A549 (cell line): Measurements from ENCODE around the gene TP53BP2. TPM values are rescaled to one million over a fixed set of nuclear protein-coding genes. Genes with fewer than 3 reads are reported as not detected.

Experiments
- ATAC-seq, 2 experiments: fragments of 200-7000 bp in 1 of 2; fragments of >200 bp in 1 of 2; cut with Nextera tagmentation in 1 of 2; cut with Tn5 transposase in 1 of 2; 3 replicates each; pipeline versions ENCODE4 v1.8.0 to v1.9.1; 2018 to 2020; ENCODE audit warnings: mild to moderate bottlenecking in 1 of 2, moderate library complexity in 1 of 2
- CTCF ChIA-PET: fragments of 300-600 bp; sonication (Branson Sonifier 250); formaldehyde crosslinking; extraction: SDS; loops from one replicate; lab custom pipeline; 2021; ENCODE audit warnings: antibody characterized with exemption, inconsistent platforms; lab: Yijun Ruan, JAX
- POLR2A ChIA-PET: fragments of 350-600 bp; formaldehyde crosslinking; extraction: SDS; loops from one replicate; lab custom pipeline; 2021; ENCODE audit warnings: antibody characterized with exemption, inconsistent platforms; lab: Yijun Ruan, JAX
- DNase-seq, 2 experiments: peaks; one replicate each; pipeline versions ENCODE4 v3.0.0 to v3.0.0-alpha.2; 2011 to 2016; ENCODE audit warnings: low read depth in 1 of 2, low spot score in 1 of 2
- FAIRE-seq: peaks from 2 replicates; lab custom pipeline; 2011; peaks lifted over from hg19 to GRCh38; lab: Jason Lieb, UNC
- H3K27ac ChIP-seq, 2 experiments: fragments of >200 bp; sonication (Bioruptor Twin); formaldehyde crosslinking; 3 replicates each; pipeline ENCODE4 v1.5.1; 2016 to 2017
- H3K4me1 ChIP-seq: fragments of >200 bp; sonication (Bioruptor Twin); formaldehyde crosslinking; 3 replicates; pipeline ENCODE4 v1.6.1; 2016
- H3K4me2 ChIP-seq: fragments of >200 bp; sonication (Bioruptor Twin); formaldehyde crosslinking; 3 replicates; pipeline ENCODE4 v1.6.1; 2016
- H3K4me3 ChIP-seq: fragments of >200 bp; sonication (Bioruptor Twin); formaldehyde crosslinking; 3 replicates; pipeline ENCODE4 v1.5.1; 2016
- H3K9me3 ChIP-seq: fragments of >200 bp; sonication (Bioruptor Twin); formaldehyde crosslinking; 3 replicates; pipeline ENCODE4 v1.6.1; 2016
- CBX8 ChIP-seq: fragments of 200-600 bp; sonication (generic); IDR thresholded peaks from 2 replicates; pipeline ENCODE4 v1.6.1; 2016
- EHF ChIP-seq: fragments of 250-450 bp; sonication (Bioruptor Pico); IDR thresholded peaks from 2 replicates; pipeline ENCODE4 v1.5.0; 2020; ENCODE audit warnings: mild to moderate bottlenecking
- ESRRA ChIP-seq: fragments of 150-350 bp; IDR thresholded peaks from 2 replicates; pipeline ENCODE4 v1.6.1; 2014; ENCODE audit warnings: mild to moderate bottlenecking, low read length, borderline replicate concordance
- FOSB ChIP-seq: fragments of 250-450 bp; sonication (Bioruptor Pico); IDR thresholded peaks from 2 replicates; pipeline ENCODE4 v1.5.0; 2020; ENCODE audit warnings: mild to moderate bottlenecking, moderate library complexity
- FOXS1 ChIP-seq: fragments of 250-450 bp; sonication (Bioruptor Pico); IDR thresholded peaks from 2 replicates; pipeline ENCODE4 v1.5.0; 2020; ENCODE audit warnings: mild to moderate bottlenecking, moderate library complexity
- GATA3 ChIP-seq: IDR thresholded peaks from 2 replicates; pipeline ENCODE4 v1.6.1; 2012; ENCODE audit warnings: borderline replicate concordance
- HOXB5 ChIP-seq: fragments of 250-450 bp; sonication (Bioruptor Pico); IDR thresholded peaks from 2 replicates; pipeline ENCODE4 v1.5.0; 2020; ENCODE audit warnings: mild to moderate bottlenecking, moderate library complexity
- JUN ChIP-seq, 2 experiments: fragments of >200 bp; sonication (Bioruptor Twin); formaldehyde crosslinking; IDR thresholded peaks; 2 replicates in 1 of 2; 3 replicates in 1 of 2; pipeline ENCODE4 v1.6.1; 2016 to 2017
- PBX3 ChIP-seq: IDR thresholded peaks from 2 replicates; pipeline ENCODE4 v1.6.1; 2012
- PHF8 ChIP-seq: fragments of 200-600 bp; sonication (generic); IDR thresholded peaks from 2 replicates; pipeline ENCODE4 v1.6.1; 2016; ENCODE audit warnings: low read depth, mild to moderate bottlenecking, antibody characterized with exemption, moderate library complexity, borderline replicate concordance
- POLR2AphosphoS2 ChIP-seq: conservative IDR thresholded peaks from 2 replicates; pipeline ENCODE4 v1.6.1; 2012; ENCODE audit warnings: low read length, improper control_type of control experiment, inconsistent platforms
- RAD21 ChIP-seq, 2 experiments: fragments of >200 bp in 1 of 2; sonication (Bioruptor Twin) in 1 of 2; formaldehyde crosslinking in 1 of 2; IDR thresholded peaks in 1 of 2; conservative IDR thresholded peaks in 1 of 2; 2 replicates in 1 of 2; 3 replicates in 1 of 2; pipeline ENCODE4 v1.6.1; 2012 to 2018; ENCODE audit warnings: inconsistent platforms in 1 of 2
- RARB ChIP-seq: fragments of 250-450 bp; sonication (Bioruptor Pico); IDR thresholded peaks from 2 replicates; pipeline ENCODE4 v1.8.0; 2021; ENCODE audit warnings: mild to moderate bottlenecking, moderate library complexity
- SMC3 ChIP-seq: fragments of >200 bp; sonication (Bioruptor Twin); formaldehyde crosslinking; IDR thresholded peaks from 3 replicates; pipeline ENCODE4 v1.6.1; 2018; ENCODE audit warnings: inconsistent platforms
- SREBF2 ChIP-seq: fragments of 450-650 bp; IDR thresholded peaks from 2 replicates; pipeline ENCODE4 v1.6.1; 2014; ENCODE audit warnings: mild to moderate bottlenecking, moderate library complexity
- ZC3H11A ChIP-seq: fragments of 450-650 bp; IDR thresholded peaks from 2 replicates; pipeline ENCODE4 v1.6.1; 2014; ENCODE audit warnings: antibody characterized with exemption, mild to moderate bottlenecking
- WGBS: methylation state at CpG from one replicate; pipeline ENCODE4 v1.1.6; 2017; ENCODE audit errors: missing lambda C conversion rate; 5-methylcytosine and 5-hydroxymethylcytosine counted together
- polyA plus RNA-seq, 4 experiments: library from polyadenylated mRNA; depleted of rRNA in 3 of 4; stranded (reverse); fragments of >200 nt; fragmentation: RNase III in 1 of 4; extraction: RNeasy Plus Mini Kit Qiagen cat#74134 plus additional on column Dnase treatment in 1 of 4; gene quantifications; 2 replicates in 3 of 4; 3 replicates in 1 of 4; pipeline ENCODE4 v1.2.3, GENCODE V29; 2011 to 2017
- TF ChIP-seq, protein P1 (sequence below): IDR thresholded peaks from 2 replicates; pipeline ENCODE4 v1.6.1; 2012
- TF ChIP-seq, protein P2 (sequence below): fragments of 150-350 bp; IDR thresholded peaks from 2 replicates; pipeline ENCODE4 v1.6.1; 2014; ENCODE audit warnings: low read depth, mild to moderate bottlenecking, low read length
- TF ChIP-seq, protein P3 (sequence below): fragments of 250-450 bp; sonication (Bioruptor Pico); IDR thresholded peaks from 2 replicates; pipeline ENCODE4 v1.5.0; 2020; ENCODE audit warnings: low read depth, mild to moderate bottlenecking, moderate library complexity
- TF ChIP-seq, protein P4 (sequence below): fragments of 450-650 bp; IDR thresholded peaks from 2 replicates; pipeline ENCODE4 v1.6.1; 2014; ENCODE audit warnings: antibody characterized with exemption
- TF ChIP-seq, protein P5 (sequence below): fragments of >200 bp; sonication (Bioruptor Twin); formaldehyde crosslinking; IDR thresholded peaks from 3 replicates; pipeline ENCODE4 v1.6.1; 2016

Gene TP53BP2
- polyA plus RNA-seq, 2 of the 4 experiments (the other 2 are of a cell fraction), result 14.0 to 33.5 TPM

DNA sequence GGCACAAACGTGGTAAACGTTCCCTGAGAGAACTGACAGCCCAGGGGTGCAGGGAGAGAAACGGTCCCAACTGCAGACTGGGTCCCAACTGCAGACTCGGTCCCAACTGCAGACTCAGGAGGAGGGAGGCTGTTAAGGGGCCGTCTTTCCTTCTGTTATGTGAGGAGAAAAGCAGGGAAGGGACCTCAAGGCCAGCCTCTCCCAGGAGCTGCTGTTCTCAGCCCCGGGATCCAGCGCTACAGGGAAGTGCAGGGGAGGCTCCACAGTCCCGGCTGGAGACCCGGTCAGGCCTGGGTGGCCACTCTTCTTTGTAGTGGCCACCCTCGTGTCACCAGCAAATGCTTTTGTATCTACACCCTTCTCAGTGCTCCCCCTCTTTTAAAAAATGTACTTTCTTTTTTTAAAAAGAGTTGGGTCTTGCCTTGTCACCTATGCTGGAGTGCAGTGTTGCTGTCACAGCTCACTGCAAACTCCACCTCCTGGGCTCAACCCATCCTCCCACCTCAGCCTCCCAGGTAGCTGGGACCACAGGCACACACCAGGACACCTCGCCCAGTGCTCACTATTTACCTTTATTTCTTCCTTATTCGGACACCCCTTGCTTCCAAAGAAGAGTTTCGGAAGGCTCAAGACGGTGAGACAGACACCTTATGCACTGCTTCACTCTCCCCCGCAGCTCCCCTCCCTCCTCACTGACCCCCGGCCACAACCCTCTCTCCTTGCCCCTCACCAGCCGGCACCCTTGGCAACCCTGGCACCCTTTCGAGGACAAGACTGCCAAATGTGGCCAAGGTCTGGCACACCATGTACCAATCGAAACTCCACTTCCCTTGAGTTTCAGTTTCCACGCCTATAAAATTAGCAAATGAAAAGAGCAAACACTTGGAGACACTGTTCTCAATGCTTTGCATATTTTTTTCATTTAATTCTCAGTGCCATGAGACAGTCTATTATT lies 111.6 kb downstream of the TP53BP2 start (continued):
- TF ChIP-seq FOSB (CRISPR knock-in tag), result no peak
- TF ChIP-seq, all 56 proteins: peak for 0

- FAIRE-seq (no peak), ATAC-seq (peak; percentile 7 to 26; a peak in 3 of 6 replicates), DNase-seq (no peak)
- Histone ChIP-seq H3K9me3 (no peaks in the 10 kb centered on the region), H3K4me3 (0 out of 3 replicates have a peak overlapping the region, but pooled peaks have one; percentile 12), H3K27ac (peak overlapping the region; percentile 60 to 86), H3K4me1 (peaks cover 83% of the 10 kb centered on the region), H3K4me2 (peak overlapping the region; percentile 77)
- TF ChIP-seq, protein P1, sequence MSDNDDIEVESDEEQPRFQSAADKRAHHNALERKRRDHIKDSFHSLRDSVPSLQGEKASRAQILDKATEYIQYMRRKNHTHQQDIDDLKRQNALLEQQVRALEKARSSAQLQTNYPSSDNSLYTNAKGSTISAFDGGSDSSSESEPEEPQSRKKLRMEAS, result 0 out of 2 replicates have a peak, but pooled peaks have one; percentile 10
- TF ChIP-seq GATA3 (0 out of 2 replicates have a peak, but pooled peaks have one; percentile 25), ESRRA (no peak)
- ChIA-PET POLR2A (no interaction called here), CTCF (interaction anchor here (0.6 to 10.1 kb wide), 7 partner anchors 8 to 35 kb away, joined by 3 to 100 read pairs (median 3); partner anchors contain the start of gene CAPN2)
- 33% methylated on average over 4 of the region's 6 CpGs for WGBS
These were observed 112.6 kb downstream of the TP53BP2 start for GRCh38 chr1:223732993-223733798.

GRCh38 chr1:223731133-223731770 lies 114.5 kb downstream of the TP53BP2 start:
- ChIA-PET CTCF (interaction anchor here (1.0 to 10.2 kb wide), 6 partner anchors 8 to 1191 kb away, joined by 3 to 122 read pairs (median 3); no protein-coding TSS in a partner anchor), POLR2A (no interaction called here)
- TF ChIP-seq PHF8, result no peak
- no peak for TF ChIP-seq ESRRA
- TF ChIP-seq, protein P2, sequence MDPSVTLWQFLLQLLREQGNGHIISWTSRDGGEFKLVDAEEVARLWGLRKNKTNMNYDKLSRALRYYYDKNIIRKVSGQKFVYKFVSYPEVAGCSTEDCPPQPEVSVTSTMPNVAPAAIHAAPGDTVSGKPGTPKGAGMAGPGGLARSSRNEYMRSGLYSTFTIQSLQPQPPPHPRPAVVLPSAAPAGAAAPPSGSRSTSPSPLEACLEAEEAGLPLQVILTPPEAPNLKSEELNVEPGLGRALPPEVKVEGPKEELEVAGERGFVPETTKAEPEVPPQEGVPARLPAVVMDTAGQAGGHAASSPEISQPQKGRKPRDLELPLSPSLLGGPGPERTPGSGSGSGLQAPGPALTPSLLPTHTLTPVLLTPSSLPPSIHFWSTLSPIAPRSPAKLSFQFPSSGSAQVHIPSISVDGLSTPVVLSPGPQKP, result no peak
- TF ChIP-seq RARB (CRISPR knock-in tag), result no peak
- TF ChIP-seq, protein P1, result no peak
- TF ChIP-seq RAD21 (conservative IDR thresholded peaks at IDR 0.05 in 1 of 2, IDR thresholded peaks at IDR 0.05 in 1 of 2), result no peak
- no peak for TF ChIP-seq PBX3
- TF ChIP-seq CBX8, result no peak
- no peak for TF ChIP-seq ZC3H11A
- no peak for TF ChIP-seq POLR2AphosphoS2
- no peak for TF ChIP-seq HOXB5 (CRISPR knock-in tag)
- TF ChIP-seq EHF, result no peak
- TF ChIP-seq FOXS1 (CRISPR knock-in tag), result no peak
- TF ChIP-seq, protein P3, sequence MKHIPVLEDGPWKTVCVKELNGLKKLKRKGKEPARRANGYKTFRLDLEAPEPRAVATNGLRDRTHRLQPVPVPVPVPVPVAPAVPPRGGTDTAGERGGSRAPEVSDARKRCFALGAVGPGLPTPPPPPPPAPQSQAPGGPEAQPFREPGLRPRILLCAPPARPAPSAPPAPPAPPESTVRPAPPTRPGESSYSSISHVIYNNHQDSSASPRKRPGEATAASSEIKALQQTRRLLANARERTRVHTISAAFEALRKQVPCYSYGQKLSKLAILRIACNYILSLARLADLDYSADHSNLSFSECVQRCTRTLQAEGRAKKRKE (CRISPR knock-in tag), result no peak
- TF ChIP-seq JUN (IDR thresholded peaks at IDR 0.05), result no peak
- no peak for TF ChIP-seq SMC3
- TF ChIP-seq, protein P4, sequence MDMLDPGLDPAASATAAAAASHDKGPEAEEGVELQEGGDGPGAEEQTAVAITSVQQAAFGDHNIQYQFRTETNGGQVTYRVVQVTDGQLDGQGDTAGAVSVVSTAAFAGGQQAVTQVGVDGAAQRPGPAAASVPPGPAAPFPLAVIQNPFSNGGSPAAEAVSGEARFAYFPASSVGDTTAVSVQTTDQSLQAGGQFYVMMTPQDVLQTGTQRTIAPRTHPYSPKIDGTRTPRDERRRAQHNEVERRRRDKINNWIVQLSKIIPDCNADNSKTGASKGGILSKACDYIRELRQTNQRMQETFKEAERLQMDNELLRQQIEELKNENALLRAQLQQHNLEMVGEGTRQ, result no peak
- TF ChIP-seq, protein P5, sequence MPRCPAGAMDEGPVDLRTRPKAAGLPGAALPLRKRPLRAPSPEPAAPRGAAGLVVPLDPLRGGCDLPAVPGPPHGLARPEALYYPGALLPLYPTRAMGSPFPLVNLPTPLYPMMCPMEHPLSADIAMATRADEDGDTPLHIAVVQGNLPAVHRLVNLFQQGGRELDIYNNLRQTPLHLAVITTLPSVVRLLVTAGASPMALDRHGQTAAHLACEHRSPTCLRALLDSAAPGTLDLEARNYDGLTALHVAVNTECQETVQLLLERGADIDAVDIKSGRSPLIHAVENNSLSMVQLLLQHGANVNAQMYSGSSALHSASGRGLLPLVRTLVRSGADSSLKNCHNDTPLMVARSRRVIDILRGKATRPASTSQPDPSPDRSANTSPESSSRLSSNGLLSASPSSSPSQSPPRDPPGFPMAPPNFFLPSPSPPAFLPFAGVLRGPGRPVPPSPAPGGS, result no peak
- no peak for TF ChIP-seq FOSB (CRISPR knock-in tag)
- no peak for TF ChIP-seq SREBF2
- H3K4me3 ChIP-seq, result peak overlapping the region; percentile 1; the same call in 1 of the 3 replicates
- H3K27ac ChIP-seq, result peak overlapping the region; percentile 69 to 86
- ATAC-seq, result peak; percentile 1 to 20; a peak in 3 of 6 replicates
- DNase-seq, result no peak
- H3K4me1 ChIP-seq, result peaks cover 83% of the 10 kb centered on the region
- H3K9me3 ChIP-seq, result no peaks in the 10 kb centered on the region
- 47% methylated on average over 13 of the region's 13 CpGs for WGBS
- FAIRE-seq, result no peak
- peak overlapping the region; percentile 77 for H3K4me2 ChIP-seq
